GM21619 (cell line): ENCODE results near the gene CHRM1.

Experiments used
- ATAC-seq: cut with Tn5 transposase; IDR thresholded peaks from one replicate; pipeline ENCODE4 v1.9.1; 2021; ENCODE audit not compliant: unreplicated experiment

The CHRM1 gene

DNA sequence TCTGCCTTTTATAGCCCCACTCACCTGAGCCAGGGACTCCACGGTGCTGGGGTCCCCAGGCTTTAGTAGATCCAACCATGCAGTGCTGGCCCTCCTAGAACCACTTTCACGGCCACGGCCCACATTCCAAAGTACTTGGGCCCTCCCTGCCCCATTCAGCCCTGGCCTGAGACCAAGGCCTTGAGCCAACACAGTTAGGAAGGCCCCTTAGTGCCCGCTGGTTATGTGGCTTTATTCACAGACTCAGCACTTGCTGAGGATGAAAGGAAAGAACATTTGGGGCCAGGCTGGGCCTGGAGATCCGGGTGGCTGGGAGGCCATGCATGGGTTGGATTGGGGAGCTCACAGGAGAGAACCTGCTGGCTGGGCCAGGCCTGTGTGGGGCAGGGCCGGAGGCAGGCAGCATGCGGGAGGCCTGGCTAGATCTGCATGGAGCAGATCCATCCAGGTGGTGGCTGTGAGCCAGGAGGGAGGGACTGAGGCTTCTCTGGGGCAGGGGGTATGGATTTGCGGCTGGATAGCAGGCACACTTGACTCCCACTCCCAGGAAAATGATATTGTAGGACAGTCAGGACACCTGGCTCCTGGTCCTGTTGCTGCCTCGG lies 12.6 kb downstream of the CHRM1 start:
- ATAC-seq = no peak

DNA sequence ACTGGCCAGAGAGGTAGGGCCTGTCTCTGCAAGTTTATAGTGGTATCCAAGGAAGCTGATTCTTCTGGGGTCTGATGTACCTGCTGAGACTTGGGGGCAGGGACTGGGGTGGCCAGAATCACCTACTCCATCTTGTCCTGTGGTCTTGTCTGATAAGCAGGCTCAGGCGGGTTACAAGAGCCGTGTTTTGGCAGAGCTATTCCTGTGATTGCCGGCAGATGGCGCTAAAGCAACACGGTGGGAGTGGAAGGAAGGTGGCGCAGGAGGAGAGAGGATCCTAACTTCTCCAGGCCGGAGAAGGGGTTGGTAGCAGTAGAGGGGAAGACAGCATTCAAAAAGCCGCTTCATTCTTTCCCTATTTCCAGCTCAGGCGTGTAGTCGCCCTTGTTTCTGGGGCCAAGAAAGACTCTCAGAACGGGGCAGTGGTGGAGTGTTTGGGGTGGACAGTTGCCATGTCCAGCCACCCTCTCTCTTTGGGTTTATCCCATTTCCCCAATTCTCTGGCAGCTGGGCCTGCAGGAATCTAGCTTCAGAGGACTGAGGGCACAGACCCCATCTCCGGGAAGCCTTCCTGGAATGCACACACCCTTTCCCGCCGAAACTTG lies 15.1 kb downstream of the CHRM1 start:
- ATAC-seq = no peak

DNA sequence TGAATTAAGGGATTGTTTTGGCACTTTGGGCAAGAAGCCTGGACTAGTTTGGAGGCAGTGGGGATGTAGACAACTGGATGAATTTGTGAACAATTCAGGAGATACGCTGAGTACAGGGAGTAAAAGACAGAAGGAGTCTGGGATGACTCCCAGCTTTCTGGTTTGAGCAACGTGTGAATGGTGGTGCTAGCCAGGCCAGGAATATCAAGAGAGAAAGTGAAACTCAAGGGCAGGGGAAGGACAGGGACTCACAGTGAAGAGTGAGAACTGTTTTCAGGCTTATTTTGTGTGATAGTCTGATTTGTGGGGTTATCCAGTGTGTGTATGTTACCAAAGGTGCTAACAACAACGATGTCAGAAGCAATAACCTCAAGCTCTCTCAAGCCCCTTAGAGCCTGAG lies 15.9 kb downstream of the CHRM1 start:
- no peak for ATAC-seq

DNA sequence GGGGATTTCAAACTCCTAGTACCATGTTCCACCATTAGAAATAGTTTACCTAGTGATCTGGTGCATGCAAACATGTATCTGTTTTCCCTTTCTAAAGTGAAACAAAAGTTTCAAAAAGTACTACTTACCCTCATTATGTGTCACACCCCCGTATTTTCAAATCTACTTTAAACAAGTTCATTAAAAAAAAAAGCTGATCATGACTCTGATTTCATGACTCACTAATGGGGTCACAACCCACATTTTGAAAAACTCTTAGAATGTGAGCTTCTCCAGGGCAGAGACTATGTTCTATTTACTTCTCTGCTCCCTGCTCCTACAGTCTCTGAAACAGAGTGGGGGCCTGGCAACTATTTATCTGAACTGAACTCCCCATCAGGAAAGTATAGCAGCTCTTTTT lies 18.2 kb downstream of the CHRM1 start:
- ATAC-seq = no peak

DNA sequence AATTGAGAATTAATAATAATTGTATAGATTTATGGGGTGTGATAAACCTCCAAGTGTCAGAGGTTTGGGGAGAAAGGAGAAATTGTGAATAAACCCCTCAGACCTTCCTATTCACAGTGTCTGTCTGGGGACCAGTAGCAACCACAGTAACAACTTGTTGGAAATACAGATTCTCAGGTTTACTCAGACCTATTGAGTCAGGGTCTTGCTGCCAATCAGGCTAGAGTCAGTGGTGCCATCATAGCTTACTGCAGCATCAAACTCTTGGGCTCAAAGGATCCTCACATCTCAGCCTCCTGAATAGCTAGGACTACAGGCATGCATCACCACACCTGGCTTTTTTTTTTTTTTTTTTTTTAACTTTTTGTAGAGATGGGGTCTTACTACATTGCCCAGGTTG lies 23.1 kb downstream of the CHRM1 start:
- no peak for ATAC-seq

DNA sequence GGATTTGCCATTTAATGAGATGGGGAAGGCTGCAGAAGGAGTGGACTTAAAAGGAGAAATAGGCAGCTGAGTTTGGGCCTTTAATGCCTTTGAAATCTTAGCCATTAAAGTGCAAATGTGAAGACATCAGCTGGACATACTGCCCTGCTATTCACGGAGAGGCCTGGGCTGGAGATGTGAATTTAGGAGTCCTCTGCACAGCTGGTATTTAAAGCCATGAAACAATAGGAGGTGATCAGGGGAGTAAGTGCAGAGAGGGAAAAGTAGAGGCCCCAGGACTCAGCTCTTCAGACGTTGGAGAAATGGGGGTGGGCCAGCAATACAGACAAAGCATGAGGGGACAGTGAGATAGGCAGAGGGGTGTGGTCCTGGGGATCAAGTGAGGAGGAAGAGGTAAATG lies 23.9 kb downstream of the CHRM1 start:
- ATAC-seq = no peak

DNA sequence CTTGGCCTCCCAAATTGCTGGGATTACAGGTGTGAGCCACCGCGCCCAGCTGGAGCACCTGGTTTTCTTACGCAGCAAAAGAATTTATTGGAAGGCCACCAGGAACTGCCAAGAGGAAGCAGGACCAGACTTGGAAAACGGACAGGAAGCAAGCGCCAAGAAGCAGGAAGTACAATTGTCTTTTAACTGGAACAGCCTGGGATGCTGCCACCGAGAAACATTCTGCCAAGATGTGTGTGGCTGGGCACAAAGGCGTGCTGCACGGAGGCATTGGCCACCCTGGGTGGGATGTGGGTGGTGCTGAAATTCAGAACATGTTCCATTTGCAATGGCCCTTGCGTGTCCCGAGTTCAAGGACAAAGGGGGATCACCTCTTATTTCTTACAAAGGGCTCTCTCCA lies 25.1 kb downstream of the CHRM1 start:
- no peak for ATAC-seq

DNA sequence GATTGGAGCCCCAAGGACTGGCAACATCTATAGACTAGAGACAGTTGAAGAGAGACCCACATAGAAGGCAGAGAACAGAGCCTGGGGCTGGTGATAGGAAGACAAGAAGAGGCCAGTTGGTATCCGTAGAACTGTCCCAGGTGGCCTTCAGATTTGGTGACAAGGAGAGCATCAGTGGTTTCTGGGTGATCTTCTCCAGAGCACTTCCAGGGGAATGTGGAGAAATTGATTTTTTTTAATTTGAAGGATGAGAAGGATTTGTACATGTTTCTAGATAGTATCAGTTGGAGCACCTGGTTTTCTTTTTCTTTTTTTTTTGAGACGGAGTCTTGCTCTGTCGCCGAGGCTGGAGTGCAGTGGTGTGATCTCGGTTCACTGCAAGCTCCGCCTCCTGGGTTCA lies 25.7 kb downstream of the CHRM1 start:
- no peak for ATAC-seq

DNA sequence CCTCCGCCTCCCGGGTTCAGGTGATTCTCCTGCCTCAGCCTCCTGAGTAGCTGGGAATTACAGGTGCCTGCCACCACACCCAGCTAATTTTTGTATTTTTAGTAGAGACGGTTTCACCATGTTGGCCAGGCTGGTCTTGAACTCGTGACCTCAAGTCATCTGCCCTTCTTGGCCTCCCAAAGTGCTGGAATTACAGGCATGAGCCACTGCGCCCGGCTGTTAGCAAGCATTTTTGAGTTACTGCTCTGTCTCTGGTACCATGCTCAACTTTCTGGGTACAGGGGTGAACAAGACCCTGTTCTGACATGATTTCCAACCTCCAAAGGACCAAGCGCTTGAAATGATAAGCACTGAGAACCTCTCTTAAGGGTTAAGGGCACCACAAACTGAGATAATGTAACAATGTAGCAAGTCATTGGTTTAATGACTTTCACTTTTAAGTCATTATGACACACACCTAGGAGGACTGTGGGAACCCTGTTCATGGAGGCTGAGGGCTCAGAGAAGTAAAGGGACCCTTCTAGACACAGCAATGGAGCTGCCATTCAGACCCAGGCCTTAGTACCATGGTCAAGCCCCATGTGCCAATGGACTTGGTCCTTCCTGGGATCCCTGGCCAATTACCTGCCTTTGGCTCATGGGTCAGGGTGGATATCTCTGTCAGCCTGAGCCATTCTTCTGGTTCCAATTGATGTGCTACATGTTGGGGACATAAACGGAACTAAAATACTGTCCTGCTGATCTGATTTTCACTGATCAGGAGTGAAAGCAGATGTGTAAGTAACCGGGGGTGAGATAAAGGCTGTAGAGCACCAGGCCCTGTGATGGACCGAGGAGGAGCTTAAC lies 28.9 kb downstream of the CHRM1 start:
- ATAC-seq = no peak

DNA sequence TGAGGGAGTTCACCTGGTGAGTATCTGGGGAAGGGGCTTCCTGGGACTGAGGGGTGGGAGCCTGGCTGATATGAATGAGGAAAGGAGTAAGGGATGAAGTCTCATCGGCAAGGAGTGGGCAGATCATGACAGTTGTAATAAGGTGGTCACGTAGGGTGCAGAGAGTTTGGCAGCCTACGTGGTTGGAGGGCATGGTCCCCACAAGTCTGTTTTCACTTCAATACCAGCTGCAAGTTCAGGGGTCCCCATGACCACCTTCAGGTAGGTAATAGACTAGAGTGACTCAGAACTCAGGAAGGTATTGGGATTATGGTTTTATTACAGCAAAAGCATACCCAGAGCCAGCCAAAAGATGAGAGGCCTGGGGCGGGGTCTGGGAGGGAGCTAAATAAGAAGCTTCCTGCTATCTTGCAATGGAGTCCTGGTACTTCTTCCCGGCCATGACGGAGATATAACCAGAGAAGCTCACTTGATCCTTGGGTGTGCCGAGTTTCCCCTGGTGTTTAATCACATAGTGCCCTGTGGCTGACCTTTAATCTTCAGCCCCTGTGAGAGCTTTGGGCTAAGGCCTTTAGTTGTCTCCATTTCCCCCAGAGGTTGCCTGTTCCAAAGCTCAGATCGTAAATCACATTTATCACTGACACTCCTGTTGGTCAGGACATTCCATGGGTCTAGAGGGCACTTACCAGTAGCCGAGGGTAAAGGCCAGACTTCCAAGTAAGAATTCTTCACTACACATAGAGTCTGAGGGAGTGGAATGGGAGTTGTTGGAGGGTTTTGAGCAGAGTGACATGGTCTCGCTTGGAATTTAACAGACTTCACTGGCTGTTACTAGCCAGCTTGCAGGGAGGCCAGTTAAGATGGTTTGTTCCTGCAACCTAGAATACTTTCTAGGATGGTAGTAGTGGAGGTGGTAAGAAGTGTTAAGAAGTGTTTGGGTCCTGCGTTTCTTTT lies 31.4 kb downstream of the CHRM1 start:
- no peak for ATAC-seq

DNA sequence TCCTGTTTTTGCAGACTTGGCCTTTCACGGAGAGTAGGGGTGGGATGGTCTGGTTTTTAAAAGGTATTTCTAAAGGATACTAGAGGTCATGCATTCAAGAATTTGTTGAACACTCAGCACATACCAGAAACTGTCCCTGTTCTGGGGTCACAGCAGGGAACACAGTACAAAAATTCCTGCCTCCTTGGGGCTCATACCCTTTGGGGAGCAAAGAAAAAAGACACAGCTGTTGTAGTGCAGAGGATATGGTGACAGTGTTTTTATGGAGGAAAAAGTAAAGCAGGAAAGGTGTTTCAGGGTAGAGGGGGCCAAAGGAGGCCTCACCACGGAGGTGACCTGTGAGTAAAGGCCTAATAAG lies 32.1 kb downstream of the CHRM1 start:
- no peak for ATAC-seq

DNA sequence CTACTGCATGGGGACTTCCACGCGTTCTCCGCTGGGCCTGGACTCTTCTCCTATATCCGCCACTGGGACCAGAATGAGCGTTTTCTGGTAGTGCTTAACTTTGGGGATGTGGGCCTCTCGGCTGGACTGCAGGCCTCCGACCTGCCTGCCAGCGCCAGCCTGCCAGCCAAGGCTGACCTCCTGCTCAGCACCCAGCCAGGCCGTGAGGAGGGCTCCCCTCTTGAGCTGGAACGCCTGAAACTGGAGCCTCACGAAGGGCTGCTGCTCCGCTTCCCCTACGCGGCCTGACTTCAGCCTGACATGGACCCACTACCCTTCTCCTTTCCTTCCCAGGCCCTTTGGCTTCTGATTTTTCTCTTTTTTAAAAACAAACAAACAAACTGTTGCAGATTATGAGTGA lies 32.8 kb downstream of the CHRM1 start:
- no peak for ATAC-seq

DNA sequence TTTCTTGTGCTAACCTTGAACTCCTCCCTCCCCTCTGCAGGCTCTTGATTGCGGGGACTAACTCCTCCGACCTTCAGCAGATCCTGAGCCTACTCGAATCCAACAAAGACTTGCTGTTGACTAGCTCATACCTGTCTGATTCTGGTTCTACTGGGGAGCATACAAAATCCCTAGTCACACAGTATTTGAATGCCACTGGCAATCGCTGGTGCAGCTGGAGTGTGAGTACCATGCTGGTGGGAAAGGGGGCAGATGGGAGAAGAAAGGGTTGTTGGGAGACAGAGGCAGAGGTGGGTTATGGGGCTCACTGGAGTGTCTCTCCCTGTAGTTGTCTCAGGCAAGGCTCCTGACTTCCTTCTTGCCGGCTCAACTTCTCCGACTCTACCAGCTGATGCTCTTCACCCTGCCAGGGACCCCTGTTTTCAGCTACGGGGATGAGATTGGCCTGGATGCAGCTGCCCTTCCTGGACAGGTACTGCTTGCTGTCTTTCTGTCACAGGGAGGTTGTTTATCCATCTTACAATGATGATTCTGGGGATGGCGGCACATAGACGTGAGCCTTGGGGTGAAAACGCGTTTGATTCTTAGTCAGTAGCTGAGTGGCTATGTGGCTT lies 35.9 kb downstream of the CHRM1 start:
- ATAC-seq = no peak

DNA sequence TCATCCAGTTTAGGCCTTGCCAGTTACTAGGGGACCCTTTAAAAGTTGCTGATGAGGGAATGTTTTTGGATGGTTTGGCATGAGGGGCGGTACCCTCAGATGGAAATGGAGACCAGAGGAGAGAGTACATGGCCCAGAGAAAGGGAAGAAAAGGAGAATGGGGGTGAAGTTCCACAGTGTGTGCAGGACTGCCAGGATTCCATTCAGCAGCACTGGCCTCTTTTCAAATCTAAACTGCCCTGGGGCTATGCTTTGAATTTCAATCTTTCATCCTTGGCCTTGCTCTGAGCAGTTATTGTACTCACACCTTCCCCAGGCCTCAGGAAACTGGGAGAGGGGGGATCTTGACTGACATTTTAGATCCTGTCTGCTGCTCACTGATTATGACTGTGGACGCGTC lies 37.5 kb downstream of the CHRM1 start:
- no peak for ATAC-seq

DNA sequence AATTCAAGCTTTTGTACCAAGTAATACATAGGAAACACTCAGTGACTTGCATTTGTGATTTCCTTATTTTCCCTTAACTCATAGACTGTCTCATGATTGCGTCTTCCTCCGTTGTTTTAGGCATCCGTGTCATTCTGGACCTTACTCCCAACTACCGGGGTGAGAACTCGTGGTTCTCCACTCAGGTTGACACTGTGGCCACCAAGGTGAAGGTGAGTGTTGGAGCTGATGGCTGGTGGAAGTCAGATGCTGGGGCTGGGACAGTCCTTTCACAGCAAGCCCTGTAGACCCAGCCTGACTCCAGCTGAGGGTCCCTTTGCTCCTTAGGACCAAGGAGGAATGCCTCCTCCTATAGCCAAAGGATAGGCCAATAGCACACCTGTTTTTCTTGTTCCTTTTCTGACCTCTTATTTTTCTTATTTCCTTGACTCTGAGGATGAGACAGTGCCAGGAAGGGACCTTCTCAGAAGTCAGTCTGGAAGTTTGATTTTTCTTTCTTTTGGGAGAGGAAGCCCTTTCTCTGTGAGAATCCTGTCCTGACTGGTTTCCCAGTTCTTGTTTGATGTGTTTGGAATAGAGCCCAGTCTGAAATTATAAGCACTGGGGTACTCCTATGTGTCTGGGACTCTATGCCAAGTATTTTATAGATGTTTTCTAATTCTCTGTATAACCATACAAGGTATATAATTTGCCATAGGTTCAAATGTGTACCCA lies 38.2 kb downstream of the CHRM1 start:
- ATAC-seq = no peak

DNA sequence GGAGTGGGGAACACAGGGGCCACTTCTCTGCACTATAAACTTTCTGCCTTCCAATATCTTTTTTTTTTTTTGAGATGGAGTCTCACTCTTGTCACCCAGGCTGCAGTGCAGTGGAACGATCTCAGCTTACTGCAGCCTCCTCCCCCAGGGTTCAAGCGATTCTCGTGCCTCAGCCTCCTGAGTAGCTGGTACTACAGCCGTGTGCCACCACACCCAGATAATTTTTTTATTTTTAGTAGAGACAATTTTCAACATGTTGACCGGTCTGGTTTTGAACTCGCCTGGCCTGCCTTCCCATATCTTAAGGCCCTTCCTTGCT lies 38.8 kb downstream of the CHRM1 start:
- ATAC-seq = no peak

DNA sequence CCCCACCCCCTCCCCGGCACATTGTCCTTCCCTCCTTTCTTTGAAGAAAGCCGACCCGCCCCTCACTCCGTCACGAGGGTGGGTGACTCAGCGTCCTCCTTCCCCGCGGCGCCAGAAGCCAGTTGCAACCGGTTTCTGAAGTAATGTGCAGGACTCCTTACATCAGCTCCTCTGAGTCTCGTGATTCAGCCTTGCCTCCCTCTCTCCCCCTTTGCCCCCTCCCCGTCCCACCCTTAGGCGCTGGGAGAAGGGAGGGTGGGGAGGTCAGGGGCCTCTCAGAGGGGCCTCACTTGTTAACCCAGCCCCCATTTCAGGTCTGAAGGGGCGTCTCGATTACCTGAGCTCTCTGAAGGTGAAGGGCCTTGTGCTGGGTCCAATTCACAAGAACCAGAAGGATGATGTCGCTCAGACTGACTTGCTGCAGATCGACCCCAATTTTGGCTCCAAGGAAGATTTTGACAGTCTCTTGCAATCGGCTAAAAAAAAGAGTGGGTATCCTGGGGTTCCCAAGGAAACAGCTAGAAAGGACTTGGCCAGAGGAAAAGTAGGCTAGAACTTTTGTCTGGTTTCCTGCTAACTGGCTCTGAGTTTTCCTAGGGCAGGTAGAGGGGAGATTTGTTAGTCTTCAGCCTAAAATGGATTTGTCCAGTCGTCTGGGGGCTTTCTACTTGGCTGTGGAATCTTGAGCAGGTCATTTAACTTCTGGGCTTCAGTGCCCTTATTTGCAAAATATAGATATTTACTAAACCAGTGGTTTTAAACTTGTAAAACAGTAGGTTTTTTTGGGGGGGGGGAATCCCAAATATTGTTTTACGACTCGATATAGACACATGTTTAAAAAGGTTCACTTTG lies 39.4 kb downstream of the CHRM1 start:
- peak; percentile 41 for ATAC-seq

DNA sequence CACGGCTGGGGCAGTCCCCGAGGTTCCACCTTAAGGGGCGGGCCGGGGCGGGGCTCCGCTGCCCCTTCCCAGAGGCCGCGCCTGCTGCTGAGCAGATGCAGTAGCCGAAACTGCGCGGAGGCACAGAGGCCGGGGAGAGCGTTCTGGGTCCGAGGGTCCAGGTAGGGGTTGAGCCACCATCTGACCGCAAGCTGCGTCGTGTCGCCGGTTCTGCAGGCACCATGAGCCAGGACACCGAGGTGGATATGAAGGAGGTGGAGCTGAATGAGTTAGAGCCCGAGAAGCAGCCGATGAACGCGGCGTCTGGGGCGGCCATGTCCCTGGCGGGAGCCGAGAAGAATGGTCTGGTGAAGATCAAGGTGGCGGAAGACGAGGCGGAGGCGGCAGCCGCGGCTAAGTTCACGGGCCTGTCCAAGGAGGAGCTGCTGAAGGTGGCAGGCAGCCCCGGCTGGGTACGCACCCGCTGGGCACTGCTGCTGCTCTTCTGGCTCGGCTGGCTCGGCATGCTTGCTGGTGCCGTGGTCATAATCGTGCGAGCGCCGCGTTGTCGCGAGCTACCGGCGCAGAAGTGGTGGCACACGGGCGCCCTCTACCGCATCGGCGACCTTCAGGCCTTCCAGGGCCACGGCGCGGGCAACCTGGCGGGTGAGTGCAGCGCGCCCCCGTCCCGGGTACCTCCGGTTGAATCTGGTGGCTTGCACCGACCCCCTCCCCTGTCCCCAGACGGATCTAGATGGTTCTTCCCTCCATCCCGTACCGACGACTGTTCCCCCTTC lies 40.2 kb downstream of the CHRM1 start, which contains the start of gene SLC3A2:
TSS of gene SLC3A2 (plus strand) at position 94 of the 776 bp plus-strand sequence. CDS start at position 222, 128 bp downstream.
- peak; percentile 77 for ATAC-seq
